ENCODE data around the gene AATK.

DNA sequence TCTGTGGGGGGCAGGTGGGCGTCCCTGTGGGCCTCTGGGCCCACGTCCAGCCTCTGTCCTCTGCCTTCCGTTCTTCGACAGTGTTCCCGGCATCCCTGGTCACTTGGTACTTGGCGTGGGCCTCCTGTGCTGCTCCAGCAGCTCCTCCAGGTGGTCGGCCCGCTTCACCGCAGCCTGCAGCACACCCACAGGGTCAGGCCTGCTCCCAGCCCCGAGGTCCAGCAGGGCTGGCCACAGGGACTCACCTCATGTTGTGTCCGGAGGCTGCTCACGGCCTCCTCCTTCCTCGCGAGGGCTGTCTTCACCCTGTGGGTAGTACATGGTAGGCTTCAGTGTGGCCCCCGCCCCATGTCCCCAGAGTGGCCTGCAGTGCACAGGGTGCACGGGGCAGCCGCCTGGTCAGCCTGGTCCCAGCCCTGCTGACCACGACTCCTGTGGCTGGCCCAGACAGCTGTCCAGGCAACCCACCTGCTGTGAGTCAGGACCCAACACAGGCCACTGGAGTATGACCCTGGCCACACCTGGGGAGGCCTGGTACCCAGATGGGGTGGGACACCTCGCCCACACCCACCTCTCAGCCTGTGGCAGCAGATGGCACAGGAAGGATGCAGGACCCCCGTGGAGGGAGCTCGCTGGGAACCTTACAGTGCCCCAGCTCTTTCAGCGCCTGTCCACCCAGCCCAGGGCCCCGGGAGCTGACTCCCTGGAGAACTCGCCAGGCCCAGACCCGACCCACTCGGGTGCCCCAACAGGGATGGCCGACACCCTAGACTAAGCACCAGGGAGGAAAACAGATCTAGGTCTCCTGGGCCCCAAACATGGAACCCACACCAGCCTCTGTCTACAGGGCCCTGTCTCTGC, 23.9 kb upstream of the AATK start:
- no peak for TF ChIP-seq EZH2 (IDR thresholded peaks at IDR 0.05)
- TF ChIP-seq, protein P1, sequence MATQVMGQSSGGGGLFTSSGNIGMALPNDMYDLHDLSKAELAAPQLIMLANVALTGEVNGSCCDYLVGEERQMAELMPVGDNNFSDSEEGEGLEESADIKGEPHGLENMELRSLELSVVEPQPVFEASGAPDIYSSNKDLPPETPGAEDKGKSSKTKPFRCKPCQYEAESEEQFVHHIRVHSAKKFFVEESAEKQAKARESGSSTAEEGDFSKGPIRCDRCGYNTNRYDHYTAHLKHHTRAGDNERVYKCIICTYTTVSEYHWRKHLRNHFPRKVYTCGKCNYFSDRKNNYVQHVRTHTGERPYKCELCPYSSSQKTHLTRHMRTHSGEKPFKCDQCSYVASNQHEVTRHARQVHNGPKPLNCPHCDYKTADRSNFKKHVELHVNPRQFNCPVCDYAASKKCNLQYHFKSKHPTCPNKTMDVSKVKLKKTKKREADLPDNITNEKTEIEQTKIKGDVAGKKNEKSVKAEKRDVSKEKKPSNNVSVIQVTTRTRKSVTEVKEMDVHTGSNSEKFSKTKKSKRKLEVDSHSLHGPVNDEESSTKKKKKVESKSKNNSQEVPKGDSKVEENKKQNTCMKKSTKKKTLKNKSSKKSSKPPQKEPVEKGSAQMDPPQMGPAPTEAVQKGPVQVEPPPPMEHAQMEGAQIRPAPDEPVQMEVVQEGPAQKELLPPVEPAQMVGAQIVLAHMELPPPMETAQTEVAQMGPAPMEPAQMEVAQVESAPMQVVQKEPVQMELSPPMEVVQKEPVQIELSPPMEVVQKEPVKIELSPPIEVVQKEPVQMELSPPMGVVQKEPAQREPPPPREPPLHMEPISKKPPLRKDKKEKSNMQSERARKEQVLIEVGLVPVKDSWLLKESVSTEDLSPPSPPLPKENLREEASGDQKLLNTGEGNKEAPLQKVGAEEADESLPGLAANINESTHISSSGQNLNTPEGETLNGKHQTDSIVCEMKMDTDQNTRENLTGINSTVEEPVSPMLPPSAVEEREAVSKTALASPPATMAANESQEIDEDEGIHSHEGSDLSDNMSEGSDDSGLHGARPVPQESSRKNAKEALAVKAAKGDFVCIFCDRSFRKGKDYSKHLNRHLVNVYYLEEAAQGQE (IDR thresholded peaks at IDR 0.05; ENCODE audit: low read depth), result no peak
- no peak for TF ChIP-seq ZNF274 (IDR thresholded peaks at IDR 0.05; ENCODE audit: low read depth, low read length)
- TF ChIP-seq RAD21 (IDR thresholded peaks at IDR 0.05; ENCODE audit: low read depth), result no peak; the same call in 1 of the 2 replicates
- TF ChIP-seq, protein P2, sequence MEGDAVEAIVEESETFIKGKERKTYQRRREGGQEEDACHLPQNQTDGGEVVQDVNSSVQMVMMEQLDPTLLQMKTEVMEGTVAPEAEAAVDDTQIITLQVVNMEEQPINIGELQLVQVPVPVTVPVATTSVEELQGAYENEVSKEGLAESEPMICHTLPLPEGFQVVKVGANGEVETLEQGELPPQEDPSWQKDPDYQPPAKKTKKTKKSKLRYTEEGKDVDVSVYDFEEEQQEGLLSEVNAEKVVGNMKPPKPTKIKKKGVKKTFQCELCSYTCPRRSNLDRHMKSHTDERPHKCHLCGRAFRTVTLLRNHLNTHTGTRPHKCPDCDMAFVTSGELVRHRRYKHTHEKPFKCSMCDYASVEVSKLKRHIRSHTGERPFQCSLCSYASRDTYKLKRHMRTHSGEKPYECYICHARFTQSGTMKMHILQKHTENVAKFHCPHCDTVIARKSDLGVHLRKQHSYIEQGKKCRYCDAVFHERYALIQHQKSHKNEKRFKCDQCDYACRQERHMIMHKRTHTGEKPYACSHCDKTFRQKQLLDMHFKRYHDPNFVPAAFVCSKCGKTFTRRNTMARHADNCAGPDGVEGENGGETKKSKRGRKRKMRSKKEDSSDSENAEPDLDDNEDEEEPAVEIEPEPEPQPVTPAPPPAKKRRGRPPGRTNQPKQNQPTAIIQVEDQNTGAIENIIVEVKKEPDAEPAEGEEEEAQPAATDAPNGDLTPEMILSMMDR (IDR thresholded peaks at IDR 0.05 in 2 of 3, conservative IDR thresholded peaks at IDR 0.05 in 1 of 3; ENCODE audit: borderline replicate concordance in 1 of 3, insufficient read depth in 1 of 3, low read depth in 2 of 3, low read length in 2 of 3), result peak; percentile 41 to 49 (median 44); a peak in 4 of 6 replicates

Measured in HCT116 (cell line).